KG1 (cell line): ENCODE measurements around the gene POLR1H.

Experiments
- DNase-seq: peaks from one replicate; lab custom pipeline; 2025; lab: John Stamatoyannopoulos, UW

POLR1H gene

DNA sequence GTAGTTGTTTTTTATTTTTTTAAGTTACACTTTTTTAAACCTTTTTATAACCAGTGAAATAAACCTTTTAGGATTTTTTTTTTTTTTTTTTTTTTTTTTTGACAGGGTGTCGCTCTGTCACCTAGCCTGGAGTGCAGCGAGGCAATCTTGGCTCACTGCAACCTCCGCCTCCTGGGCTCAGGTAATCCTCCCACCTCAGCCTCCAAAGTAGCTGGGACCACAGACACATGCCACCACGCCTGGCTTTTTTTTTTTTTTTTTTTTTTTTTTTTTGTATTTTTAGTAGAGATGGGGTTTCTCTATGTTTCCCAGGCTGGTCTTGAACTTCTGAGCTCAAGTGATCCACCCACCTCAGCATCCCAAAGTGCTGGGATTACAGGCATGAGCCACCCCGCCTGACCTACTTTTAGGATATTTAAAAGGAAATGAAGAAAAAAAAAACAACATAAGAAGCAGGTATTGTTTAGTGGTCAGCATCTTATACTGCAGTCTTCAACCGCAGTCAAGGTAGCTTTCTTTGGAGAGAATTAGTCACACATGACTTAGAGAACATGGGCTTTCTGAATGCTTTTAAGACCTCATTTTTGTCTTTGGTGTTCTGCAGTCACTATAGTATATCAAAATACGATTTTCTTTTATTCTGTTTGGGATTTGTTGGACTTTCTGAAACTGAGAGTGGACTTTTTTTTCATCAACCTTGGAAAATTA is 1.6 kb downstream of the POLR1H start:
- no peak for DNase-seq

DNA sequence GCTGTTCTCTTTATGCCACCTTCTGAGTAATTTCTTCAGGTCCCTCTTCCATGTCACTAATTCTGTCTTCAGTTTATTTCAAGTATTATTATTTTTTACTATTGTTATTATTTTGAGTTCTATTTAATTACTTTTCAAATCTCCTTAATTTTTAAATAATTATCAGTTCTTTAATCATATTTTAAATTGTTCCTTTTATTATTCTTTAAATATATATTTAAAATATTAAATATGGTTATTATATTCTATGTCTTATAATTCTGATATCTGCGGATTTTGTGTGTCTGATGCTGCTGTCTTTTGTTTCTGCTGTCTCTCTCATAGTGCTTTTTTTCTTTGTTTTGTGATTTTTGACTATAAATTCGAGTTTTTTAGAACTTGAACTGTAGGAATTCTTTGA is 2.2 kb downstream of the POLR1H start:
- DNase-seq: no peak

DNA sequence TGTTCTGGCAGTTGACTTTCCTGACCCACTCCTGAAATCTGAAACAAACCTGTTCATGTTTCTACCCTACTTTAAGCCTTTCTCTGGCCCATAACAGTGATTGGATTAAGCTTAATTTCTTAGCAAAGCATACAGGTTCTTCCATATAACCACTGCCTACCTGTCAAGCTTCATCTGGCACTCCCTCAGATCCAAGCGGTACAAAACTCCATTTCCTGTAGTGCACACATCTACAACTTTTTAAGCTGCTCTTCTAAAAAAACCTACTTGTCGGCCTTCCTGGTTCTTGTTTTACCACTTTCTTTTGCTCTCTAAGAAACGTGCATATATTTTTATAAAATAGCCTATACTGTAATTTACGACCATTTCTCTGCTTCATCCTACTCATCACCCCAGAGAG is 5.0 kb downstream of the POLR1H start:
- no peak for DNase-seq

DNA sequence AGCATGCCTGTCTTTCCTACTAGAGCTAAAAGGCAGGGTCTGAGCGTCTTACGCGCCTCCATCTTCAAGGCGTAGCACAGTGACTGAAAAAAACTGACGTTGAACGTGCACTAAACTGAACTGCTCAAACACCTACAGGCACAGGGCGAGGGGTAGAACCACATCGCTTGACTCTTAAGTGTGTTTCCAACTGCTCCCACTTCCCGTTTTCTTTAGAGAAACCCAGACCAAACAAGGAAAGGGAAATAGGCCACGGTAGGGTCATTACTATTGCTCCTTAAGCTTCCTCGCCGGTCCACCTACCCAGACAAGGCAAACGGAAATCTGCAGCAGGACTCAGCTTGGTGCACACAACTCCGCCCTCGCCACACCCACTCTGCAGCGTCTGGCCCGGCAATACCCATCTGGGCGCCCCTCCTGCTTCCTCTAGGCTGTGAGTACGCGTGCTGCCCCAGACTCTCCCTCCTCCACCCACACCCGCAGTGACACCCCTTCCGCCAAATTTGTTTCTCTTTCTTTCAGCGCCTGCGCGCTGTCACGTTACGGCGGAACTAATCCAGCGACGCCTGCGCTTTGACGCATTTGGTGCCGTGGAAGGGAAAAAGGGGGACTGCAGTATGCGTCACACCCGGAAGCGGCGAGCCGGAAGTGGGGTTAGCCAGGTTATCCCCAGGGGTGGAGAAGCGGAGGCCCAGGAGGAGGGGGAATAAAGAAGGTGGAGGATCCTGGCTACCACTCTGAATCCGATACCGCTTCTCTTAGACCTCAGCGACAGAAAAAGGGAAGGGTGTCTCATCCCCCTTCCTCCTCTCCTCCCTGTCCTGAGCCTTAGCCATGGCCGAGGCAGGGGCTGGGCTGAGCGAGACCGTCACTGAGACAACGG is 5.8 kb downstream of the POLR1H start, which contains the start of gene PPP1R11:
TSS of gene PPP1R11 (plus strand) at position 622 of the 883 bp plus-strand sequence. CDS start at position 835, 213 bp downstream.
- DNase-seq: peak; percentile 96

DNA sequence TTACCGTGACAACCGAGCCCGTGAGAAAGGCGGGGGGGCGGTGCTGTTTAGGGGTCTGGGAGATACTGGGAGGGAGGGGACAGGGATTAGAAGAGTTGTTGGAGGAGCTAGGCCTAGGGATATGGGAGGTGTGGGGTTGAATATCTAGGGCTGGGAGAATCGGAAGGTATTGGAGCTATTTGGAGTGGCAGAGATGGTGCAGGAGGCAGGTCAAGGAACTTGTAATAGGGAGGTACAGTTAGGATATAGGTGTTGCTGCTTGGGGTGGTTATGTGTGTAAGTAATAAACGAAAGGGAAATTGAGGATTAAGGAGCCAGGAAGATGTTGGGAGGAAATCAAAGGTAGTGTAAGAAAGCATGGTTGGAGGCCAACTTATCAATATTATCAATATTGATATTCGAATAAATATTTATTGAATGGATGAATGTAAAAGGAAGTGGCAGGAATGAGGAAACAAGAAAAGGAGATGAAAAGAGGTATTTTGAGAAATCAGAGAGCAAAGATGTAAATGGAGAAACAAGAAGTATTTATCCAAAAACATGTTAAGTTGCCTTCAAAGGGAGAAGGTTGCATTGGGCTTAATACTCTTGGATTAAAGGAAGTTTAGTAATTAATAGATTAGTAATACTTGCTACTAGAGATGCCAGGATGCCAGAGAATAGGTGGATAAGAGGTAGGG is 6.5 kb downstream of the POLR1H start:
- no peak for DNase-seq

DNA sequence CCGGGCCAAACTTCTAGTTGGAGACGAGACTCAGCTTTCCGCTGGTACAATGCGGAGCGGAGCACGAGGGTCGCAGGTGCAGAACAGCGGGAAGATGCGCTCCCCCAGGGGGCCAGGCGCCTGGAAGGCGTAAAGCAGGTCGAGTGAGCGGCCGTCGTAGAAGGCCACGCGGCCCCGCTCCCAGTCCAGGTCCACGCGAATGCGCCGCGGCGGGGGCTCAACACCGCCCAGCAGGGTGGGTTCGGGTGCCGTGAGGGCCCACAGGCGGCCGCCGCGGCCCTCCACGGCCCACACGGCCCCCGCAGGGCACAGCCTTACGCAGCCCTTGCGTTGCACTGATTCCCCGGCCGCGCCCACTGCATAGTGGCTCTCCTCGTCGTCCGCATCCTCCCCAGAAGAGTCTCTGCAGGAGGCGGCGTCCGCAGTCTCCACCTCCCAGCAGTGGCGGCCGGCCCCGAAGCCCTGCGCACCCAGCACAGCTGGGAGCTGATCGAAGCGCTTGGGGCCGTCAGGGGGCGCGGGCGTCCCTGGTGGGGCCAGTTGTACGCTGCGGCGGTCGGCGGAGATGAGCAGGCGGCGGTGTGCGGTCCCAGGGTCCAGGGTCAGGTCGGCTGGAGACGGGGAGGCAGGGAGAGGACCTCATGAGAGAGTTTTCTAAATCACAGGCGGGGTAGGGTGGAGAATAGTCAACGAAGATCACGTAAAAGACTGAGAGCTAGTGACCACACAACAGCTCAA is 10.2 kb downstream of the POLR1H start:
- no peak for DNase-seq

DNA sequence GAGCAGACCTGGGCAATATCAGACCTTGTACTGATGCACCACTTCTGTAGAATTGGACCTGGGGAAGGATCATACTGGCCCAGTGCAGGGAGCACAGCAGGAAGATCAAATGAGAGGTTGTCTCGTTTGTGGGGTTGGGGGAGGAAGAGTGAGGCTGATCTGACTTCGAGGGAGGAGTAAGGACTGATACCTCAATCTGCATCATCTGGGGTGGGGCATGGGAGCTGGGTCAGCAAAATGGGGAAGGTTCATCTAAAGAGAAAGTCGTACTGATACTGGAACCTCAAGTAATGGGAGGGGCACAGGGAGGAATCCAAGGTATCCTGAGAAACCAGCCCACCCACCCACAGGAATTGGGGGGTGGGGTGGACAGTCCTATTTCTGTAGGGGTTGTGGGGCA is 10.8 kb downstream of the POLR1H start:
- no peak for DNase-seq

DNA sequence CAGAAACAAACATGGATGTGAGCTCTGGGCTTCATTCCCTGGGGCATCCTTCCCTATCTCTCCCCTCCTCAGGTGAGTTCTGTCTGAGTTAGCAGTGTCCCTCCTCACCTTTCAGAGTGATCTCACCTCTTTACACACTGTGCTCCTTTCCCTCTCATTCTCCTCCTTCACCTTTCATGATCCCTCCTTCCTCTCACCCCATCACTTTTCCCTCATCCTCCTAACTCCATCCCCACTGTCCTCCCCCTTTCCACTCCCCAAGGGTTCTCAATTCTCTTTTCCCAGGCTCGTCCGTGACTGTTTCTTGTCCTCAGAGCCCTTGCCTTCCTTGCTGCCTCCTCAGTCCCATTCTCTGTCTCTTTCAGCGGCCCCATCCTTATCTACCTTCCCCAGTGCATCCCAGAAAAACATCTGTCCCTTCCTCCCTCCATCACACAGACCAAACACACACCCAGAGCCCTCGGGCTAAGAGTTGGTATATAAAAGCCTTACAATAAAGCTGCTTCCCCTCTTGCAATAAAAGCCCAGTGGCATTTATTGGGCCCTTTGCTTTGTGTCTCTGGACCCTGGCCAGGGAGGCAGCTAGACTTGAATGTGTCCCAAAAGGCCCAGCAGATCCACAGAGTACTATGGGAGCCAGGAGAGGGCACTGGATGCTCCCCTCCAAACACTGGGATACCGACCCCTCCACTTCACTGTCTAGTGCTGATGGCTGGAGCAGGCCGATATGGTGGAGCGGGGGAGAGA is 12.6 kb downstream of the POLR1H start:
- no peak for DNase-seq

DNA sequence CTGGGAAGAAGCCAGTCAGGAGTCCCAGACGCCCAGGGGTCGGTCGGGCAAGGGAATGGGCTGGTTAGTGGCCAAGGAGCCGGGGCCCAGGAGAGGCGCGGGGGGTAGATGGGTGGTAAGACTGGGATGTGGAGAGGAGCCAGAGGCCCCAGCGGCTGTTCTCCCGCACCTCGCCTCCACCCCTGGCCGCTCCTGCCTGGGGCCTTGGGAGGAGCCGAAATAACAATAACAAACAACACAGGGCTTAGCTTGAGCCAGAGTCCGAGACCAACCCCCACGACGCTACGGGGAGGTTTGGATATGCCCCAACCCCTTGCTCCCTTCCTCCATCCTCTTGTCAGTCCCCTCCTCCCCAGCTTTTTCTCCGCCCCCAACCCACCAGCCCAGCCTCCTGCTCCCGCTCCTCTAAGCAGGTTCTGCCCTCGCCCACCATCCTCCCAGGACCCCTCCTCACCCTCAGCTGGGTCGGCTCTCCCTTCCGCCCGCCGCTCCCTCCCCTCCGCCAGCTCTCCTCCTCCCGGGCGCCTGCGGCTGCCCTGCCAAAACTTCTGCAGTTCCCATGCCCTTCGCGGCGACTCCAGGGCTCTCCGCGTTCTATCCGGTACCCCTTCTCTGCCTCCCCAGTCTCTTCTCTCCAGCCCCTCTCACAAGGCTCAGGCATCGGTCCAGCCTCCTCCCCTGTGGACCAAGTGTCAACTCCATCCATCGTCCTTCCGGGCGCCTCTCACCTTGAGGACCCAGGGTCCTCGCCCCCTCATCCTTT is 13.4 kb downstream of the POLR1H start:
- DNase-seq: no peak

DNA sequence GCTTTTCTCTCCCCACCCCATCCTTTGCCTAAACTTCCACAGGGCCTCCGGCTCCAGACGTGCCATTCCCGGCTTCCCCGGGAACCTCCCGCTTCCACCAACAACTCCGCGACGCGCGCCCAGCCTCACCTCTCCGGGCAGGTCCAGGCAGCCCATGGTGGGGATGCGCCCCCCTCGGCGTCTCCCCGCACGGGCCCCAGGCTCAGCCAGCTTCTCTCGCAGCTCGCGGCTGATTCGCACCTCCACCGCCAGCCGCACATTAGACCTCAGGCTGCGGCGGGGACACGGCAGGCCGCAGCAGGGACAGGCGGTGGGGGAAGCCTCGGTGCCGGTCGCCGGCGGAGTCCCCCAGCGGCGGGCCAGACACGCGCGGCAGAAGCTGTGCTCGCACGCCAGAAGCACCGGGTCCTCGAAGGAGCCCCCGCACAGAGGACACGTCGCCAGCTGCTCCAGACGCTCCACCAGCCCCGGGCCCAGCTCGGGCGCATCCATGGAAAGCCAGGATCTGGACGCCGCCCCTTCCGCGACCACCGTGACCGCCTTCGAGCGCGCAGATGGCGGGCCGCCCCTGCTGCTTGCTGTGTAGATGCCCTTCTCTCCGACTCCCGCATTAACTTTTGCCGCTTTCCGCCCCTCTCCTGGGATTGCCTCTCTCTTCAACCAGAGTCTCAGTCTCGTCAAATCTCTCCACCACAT is 14.2 kb downstream of the POLR1H start, which contains the start of gene RNF39:
TSS of gene RNF39 (minus strand) at position 676 of the 696 bp plus-strand sequence. CDS start at position 492, 184 bp downstream.
- DNase-seq: no peak

DNA sequence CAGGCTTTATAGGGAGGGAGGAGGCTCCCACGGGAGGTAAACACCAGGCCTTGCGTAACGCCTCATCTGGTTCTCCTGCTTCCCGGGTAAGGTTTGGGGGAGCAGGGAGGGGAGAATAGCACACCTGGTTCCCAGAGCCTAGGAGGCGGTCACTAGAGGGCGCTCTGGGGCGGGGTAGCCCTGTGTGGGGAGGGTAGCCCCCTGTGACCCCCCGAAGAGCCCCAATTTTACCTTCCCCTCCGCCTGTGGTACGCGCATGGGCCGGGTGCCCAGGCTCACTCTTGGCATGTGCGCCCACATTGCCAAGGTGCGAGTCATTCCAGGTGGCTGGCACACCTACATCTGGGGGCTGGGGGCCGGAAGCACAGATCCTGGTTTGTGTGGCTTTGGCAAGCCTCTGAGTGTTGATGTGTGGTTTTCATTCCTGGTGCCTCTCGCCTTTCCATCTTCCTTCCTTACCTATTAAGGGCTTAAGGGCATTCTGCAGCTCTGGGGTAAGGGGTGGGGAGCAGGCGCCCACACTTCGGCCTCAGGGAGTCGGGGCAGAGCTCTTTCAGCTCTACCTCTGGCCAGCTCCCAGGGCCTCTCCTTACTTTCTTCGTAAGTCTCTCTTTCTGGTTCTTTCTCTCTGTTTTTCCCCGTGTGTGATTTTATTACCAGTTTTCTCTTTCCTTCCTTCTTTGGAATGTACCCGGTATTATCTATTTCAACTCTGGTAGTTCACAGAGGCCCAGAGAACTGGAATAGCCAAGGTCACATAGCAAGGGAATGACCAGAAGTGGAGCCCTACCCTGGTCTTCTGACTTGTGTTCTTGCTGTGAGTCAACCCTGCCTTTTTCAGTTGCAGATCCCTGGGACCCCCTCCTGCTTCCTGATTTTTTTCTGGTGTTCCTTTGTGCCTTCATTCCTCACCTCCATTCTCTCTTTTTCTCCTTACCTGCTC is 15.0 kb downstream of the POLR1H start:
- DNase-seq: no peak

DNA sequence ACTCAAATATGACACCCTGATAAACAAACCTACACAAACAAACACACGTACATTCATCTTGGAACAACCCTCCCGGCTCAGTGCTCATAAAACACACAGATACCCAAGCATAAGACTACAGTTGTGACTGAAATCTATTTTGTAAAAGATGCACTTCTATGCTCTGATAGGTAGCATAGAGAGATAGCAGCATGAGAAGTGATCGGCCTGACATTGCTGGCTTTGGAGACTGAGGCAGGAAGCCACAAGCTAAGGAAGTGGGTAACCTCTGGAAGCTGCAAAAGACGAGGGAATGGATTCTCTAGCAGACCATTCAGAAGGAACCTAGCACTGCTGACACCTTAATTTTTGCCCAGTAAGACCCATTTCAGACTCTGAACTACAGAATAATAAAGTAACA is 16.2 kb downstream of the POLR1H start:
- DNase-seq: no peak

DNA sequence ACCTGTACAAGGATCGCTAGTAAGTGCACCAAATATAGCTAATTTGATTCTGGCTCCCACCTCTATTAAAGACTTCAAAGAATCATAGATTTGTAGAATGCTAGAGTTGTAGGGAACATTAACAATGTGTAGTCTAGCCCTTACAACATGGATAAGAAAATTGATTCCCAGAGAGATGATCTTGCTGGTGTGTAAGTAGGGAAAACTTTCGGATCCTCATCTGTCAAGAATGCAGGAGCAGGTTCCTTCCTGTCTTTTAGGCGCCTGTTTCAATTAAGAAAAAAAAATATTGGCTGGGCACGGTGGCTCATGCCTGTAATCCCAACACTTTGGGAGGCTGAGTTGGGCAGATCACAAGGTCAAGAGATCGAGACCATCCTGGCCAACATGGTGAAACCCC is 26.8 kb downstream of the POLR1H start:
- DNase-seq: no peak

DNA sequence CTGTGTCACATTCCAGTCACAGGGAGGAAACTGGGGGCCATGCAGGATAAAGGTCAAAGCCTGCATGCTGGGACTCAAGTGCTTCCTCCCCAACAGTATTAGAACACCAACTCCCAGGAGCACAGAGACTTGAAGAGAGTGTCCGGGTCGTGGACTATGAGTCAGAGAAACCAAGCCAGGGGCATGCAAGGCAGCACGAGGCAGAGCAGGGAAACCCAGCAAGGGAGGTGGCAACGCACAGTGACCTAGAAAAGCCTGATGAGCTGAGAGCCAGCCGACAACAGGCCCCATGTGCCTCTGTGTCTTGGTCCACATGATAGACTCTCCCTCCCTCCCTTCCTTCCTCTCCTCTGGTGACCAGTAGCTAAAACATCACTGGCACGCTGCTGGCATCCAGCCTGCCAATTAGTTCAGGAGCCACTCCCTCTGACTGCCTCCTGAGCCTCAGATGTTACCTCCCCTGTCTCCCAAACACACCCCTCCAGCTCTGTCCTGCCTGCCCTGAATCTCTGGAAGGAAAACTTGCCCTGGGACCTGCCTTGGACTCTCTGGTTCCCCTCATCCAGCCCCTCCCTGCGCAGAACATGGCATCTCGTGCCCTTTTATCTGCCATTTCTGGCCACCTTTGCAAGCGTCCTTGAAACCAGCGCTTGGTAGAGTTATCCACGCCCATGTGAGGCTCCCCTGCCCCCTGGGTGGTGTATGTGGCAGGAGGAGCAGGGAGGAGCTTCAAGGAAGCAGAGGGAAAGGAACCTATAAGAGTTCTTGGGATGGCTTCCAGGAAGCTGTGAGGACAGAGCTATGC is 30.7 kb downstream of the POLR1H start:
- DNase-seq: no peak

DNA sequence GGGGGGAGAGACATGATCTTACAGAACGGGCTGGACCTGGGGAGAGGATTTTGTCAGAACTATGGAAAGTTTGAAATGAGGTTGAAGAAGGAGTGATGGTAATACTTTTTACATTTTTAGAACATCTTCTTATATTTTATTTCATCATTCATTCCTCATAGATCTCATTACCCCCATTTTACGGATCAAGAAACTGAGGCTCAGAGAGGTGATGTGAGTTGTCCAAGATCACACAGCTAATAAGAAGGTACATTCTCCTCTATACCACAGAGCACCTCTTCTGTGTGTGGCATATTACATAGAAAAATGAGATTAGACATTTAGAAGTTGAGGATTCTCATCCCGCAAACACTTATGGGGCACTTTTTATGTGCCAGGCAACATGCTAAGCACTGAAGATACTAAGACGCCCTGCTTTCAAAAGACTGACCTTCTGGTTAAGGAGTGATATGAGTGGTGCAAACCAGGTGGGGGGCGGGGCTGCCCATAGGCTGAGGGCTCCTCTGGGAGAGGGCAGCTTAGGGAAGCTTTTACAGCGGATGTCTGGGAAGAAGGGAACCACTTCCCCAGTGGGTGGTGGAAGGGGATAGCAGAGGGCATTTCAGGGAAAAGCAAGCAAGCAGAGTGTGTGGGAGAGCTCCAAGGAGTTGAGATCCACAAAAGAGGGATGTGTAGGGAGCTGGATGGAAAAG is 31.9 kb downstream of the POLR1H start:
- DNase-seq: no peak

DNA sequence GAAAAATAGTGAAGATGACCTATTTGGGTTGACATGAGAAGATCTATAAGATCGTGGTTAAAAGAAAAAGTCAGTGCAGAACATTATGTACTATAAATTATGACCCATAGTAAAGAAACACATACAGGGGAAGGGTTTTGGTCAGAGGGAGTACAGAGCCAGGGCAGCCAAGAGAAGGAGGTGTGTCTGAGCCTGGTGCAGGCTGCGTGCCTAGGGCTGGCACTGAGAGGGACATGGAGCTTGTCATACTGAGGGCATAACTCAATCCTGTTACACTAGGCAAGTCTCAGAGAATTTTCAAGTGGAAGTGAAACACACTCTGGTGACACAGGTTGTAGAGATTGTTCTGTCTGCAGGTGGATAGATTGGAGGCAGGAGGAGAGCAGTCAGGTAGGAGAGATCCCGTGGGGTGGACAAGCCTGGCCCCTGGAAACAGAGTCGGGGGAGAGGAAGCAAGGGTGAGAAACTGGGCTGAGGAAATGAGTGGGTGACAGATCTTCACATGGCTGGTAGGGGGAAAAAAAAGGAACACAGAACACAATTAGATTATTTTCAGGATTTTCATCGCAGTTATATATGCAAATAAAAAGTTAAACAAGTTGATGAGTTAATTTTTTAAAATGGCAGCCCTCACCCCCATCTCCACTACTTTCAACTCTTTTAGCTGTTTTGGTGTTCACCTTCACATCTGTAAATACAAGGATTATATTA is 33.0 kb downstream of the POLR1H start:
- no peak for DNase-seq
